HepG2 (cell line): Measurements from ENCODE around the gene VWCE. TPM values are rescaled to one million over a fixed set of nuclear protein-coding genes. Genes with fewer than 3 reads are reported as not detected.
A peak's percentile ranks its signal among the peaks of the same experiment; 100 is the strongest.

Experiments used
- ATAC-seq: fragments of 200-7000 bp; cut with Tn5 transposase; 3 replicates; pipeline ENCODE4 v1.9.1; 2020; ENCODE audit warnings: mild to moderate bottlenecking, moderate library complexity
- BruUV-seq: library from RNA; stranded (reverse); fragments of 400-500 nt; replicated peaks from 2 replicates; lab custom pipeline; 2021; lab: Mats Ljungman, UMichigan
- CTCF ChIA-PET: fragments of 300-600 bp; formaldehyde crosslinking; extraction: SDS; loops from one replicate; lab custom pipeline; 2021; ENCODE audit warnings: low total read pairs, inconsistent platforms, low intra/inter-chr PET ratio; lab: Yijun Ruan, JAX
- POLR2A ChIA-PET: fragments of 350-600 bp; sonication (Branson Sonifier 250); formaldehyde crosslinking; loops from one replicate; lab custom pipeline; 2020; ENCODE audit warnings: antibody characterized with exemption, inconsistent platforms; lab: Yijun Ruan, JAX
- DNase-seq: peaks from one replicate; pipeline ENCODE4 v3.0.0-alpha.2; 2015; ENCODE audit warnings: low spot score
- FAIRE-seq: peaks from 3 replicates; lab custom pipeline; 2011; peaks lifted over from hg19 to GRCh38; lab: Jason Lieb, UNC
- H2AFZ ChIP-seq: one replicate; pipeline ENCODE4 v1.6.1; 2011; ENCODE audit warnings: low read length, inconsistent platforms
- H3K27ac ChIP-seq: fragments of 300-600 bp; 3 replicates; pipeline ENCODE4 v1.8.0; 2011; ENCODE audit warnings: mixed run types, mild to moderate bottlenecking, mixed read lengths, low read length, inconsistent platforms; ENCODE audit not compliant: insufficient read depth; ENCODE audit errors: extremely low read length
- H3K27me3 ChIP-seq, 2 experiments: fragments of 200-600 bp in 1 of 2; 2 replicates in 1 of 2; 3 replicates in 1 of 2; pipeline versions ENCODE4 v1.6.0 to v1.8.0; 2011; ENCODE audit warnings: low read length in 2 of 2, mild to moderate bottlenecking in 2 of 2, moderate library complexity in 2 of 2, inconsistent platforms in 1 of 2; ENCODE audit not compliant: insufficient read depth in 2 of 2, control insufficient read depth in 1 of 2
- H3K36me3 ChIP-seq, 2 experiments: fragments of 200-600 bp in 1 of 2; replicated peaks in 1 of 2; 2 replicates in 1 of 2; 3 replicates in 1 of 2; pipeline versions ENCODE4 v1.5.1 to v1.8.0; 2011; ENCODE audit warnings: low read length in 2 of 2, inconsistent platforms in 1 of 2; ENCODE audit not compliant: insufficient read depth in 2 of 2, control insufficient read depth in 1 of 2
- H3K4me1 ChIP-seq: 2 replicates; pipeline ENCODE4 v1.5.1; 2012; ENCODE audit warnings: low read length, inconsistent platforms; ENCODE audit not compliant: insufficient read depth
- H3K4me2 ChIP-seq: 2 replicates; pipeline ENCODE4 v1.6.0; 2011; ENCODE audit warnings: low read depth, low read length, inconsistent platforms
- H3K4me3 ChIP-seq, 3 experiments: fragments of 200-600 bp in 1 of 3; sonication (generic), shearing (Covaris generic) in 1 of 3; replicated peaks in 1 of 3; 2 replicates each; pipeline ENCODE4 v1.5.1; 2011 to 2016; ENCODE audit warnings: low read length in 3 of 3, inconsistent platforms in 2 of 3, low read depth in 2 of 3, mild to moderate bottlenecking in 2 of 3, control low read depth in 1 of 3, mixed read lengths in 1 of 3; ENCODE audit not compliant: insufficient read depth in 1 of 3
- H3K79me2 ChIP-seq: one replicate; pipeline ENCODE4 v1.6.1; 2011; ENCODE audit warnings: low read length, inconsistent platforms; ENCODE audit not compliant: insufficient read depth
- H3K9ac ChIP-seq: 2 replicates; pipeline ENCODE4 v1.6.0; 2011; ENCODE audit warnings: mild to moderate bottlenecking, low read depth, low read length, inconsistent platforms; ENCODE audit not compliant: insufficient read depth
- H3K9me3 ChIP-seq: 2 replicates; pipeline ENCODE4 v1.5.1; 2012; ENCODE audit warnings: mild to moderate bottlenecking, low read length
- H4K20me1 ChIP-seq: 2 replicates; pipeline ENCODE4 v1.6.0; 2011; ENCODE audit warnings: inconsistent platforms, mild to moderate bottlenecking, low read length, moderate library complexity; ENCODE audit not compliant: insufficient read depth
- AGO2 ChIP-seq: fragments of 200-400 bp; formaldehyde crosslinking; optimal IDR thresholded peaks from 2 replicates; pipeline ENCODE3; 2017; ENCODE audit warnings: mild to moderate bottlenecking, low read depth, low read length, moderate library complexity
- HOXD1 ChIP-seq: sonication (generic); formaldehyde crosslinking; IDR thresholded peaks from 2 replicates; pipeline ENCODE4 v1.5.0; 2020; ENCODE audit warnings: missing genetic modification reagents
- JARID2 ChIP-seq: sonication (generic); formaldehyde crosslinking; IDR thresholded peaks from 2 replicates; pipeline ENCODE4 v1.8.1; 2023; ENCODE audit warnings: missing genetic modification reagents, inconsistent platforms; ENCODE audit not compliant: insufficient replicate concordance
- TBP ChIP-seq: sonication (generic); formaldehyde crosslinking; IDR thresholded peaks from 2 replicates; pipeline ENCODE4 v1.5.0; 2020; ENCODE audit warnings: missing genetic modification reagents
- ZMYM2 ChIP-seq: sonication (generic); formaldehyde crosslinking; IDR thresholded peaks from 2 replicates; pipeline ENCODE4 v1.8.0; 2022; ENCODE audit warnings: mild to moderate bottlenecking, missing genetic modification reagents
- ZNF510 ChIP-seq: sonication (generic); formaldehyde crosslinking; IDR thresholded peaks from 2 replicates; pipeline ENCODE4 v1.4.0; 2020; ENCODE audit warnings: low read depth, mild to moderate bottlenecking, missing genetic modification reagents
- ZNF512 ChIP-seq: sonication (generic); formaldehyde crosslinking; IDR thresholded peaks from 2 replicates; pipeline ENCODE4 v1.4.0; 2020; ENCODE audit warnings: mild to moderate bottlenecking, missing genetic modification reagents
- WGBS: methylation state at CpG from one replicate; pipeline ENCODE4 v1.1.6; 2017; ENCODE audit warnings: low lambda C conversion rate; 5-methylcytosine and 5-hydroxymethylcytosine counted together
- in situ Hi-C: cut with HindIII; loops from 2 replicates; pipeline ENCODE4 v1.10.0; 2017; ENCODE audit warnings: low pct_unique_long_range_greater_than_20kb; ENCODE audit not compliant: extremely low pct_ligation_motif_present
- intact Hi-C: fragments of 100-400 bp; cut with micrococcal nuclease; formaldehyde crosslinking; loops from one replicate; pipeline ENCODE4 v1.10.0; 2022; ENCODE audit not compliant: unreplicated experiment
- polyA plus RNA-seq, 8 experiments: library from polyadenylated mRNA; depleted of rRNA in 3 of 8; stranded (reverse) in 7 of 8; unstranded in 1 of 8; fragments of >200 nt; fragmentation: Illumina TruSeq in 4 of 8; extraction: Trizol in 4 of 8; gene quantifications; 2 replicates each; pipeline versions ENCODE4 v1.2.1 to v1.2.3, GENCODE V29; 2011 to 2016; ENCODE audit warnings: low read depth in 4 of 8, missing spikeins in 1 of 8, mixed read lengths in 1 of 8; ENCODE audit not compliant: insufficient read depth in 1 of 8
- total RNA-seq, 5 experiments: library from RNA; depleted of rRNA; stranded (reverse); fragments of >200 nt; fragmentation: Illumina TruSeq; extraction: Trizol; gene quantifications; 2 replicates each; pipeline ENCODE4 v1.2.3, GENCODE V29; 2016; ENCODE audit warnings: low read depth in 1 of 5

VWCE gene
- total and polyA plus RNA-seq, 2 of the 13 experiments (the other 11 are each of a cell fraction or from before 2014, with no cell fraction given) = 27.6 to 58.3 TPM

GRCh38 chr11:61280883-61281580 is 14.1 kb downstream of the VWCE start:
- FAIRE-seq (no peak), ATAC-seq (no peak), DNase-seq (no peak)
- Histone ChIP-seq H3K9ac (no peak overlapping the region), H3K36me3 (peaks cover 52 to 88% of the 10 kb centered on the region in 2 experiments), H2AFZ (no peak overlapping the region), H3K27ac (no peak overlapping the region), H3K4me1 (no peaks in the 10 kb centered on the region), H3K4me2 (no peak overlapping the region), H3K79me2 (no peaks in the 10 kb centered on the region), H3K4me3 (no peak overlapping the region), H3K9me3 (no peaks in the 10 kb centered on the region), H3K27me3 (no peaks in the 10 kb centered on the region), H4K20me1 (0 out of 2 replicates have a peak, but pooled peaks cover 5% of the 10 kb centered on the region)
- CTCF ChIA-PET = no interaction called here
- in situ Hi-C loops = no loop called here
- intact Hi-C loops = no loop called here
- BruUV-seq = no TSS peak
- 99% methylated on average over 15 of the region's 20 CpGs for WGBS
- no peak for TF ChIP-seq JARID2
- TF ChIP-seq ZMYM2 (CRISPR knock-in tag) = no peak
- TF ChIP-seq HOXD1 = no peak
- TF ChIP-seq TBP (CRISPR knock-in tag) = no peak
- TF ChIP-seq ZNF512 = no peak
- TF ChIP-seq AGO2 = peak; percentile 48
- TF ChIP-seq ZNF510 (CRISPR knock-in tag) = no peak
- POLR2A ChIA-PET = interaction anchor here (0.9 to 1.4 kb wide), 3 partner anchors 13 to 111 kb away, joined by 3 to 4 read pairs (median 3); partner anchors contain the start of gene TMEM216
